ENCODE measurements around the gene LSM11.

The LSM11 gene

GRCh38 chr5:157808043-157808442 is 64.5 kb downstream of the LSM11 start:
- no peak for DNase-seq (ENCODE audit: low spot score)
- TF ChIP-seq, protein P1, sequence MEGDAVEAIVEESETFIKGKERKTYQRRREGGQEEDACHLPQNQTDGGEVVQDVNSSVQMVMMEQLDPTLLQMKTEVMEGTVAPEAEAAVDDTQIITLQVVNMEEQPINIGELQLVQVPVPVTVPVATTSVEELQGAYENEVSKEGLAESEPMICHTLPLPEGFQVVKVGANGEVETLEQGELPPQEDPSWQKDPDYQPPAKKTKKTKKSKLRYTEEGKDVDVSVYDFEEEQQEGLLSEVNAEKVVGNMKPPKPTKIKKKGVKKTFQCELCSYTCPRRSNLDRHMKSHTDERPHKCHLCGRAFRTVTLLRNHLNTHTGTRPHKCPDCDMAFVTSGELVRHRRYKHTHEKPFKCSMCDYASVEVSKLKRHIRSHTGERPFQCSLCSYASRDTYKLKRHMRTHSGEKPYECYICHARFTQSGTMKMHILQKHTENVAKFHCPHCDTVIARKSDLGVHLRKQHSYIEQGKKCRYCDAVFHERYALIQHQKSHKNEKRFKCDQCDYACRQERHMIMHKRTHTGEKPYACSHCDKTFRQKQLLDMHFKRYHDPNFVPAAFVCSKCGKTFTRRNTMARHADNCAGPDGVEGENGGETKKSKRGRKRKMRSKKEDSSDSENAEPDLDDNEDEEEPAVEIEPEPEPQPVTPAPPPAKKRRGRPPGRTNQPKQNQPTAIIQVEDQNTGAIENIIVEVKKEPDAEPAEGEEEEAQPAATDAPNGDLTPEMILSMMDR (IDR thresholded peaks at IDR 0.05; ENCODE audit: extremely low read depth, missing control alignments) = no peak

Data from GM20000 (cell line).